SU-DHL-6 (cell line): Measurements from ENCODE around the gene FANCD2.

ENCODE experiments used
- H2AFZ ChIP-seq: fragments of 200-600 bp; sonication (generic); 2 replicates; pipeline ENCODE4 v1.6.1; 2014; ENCODE audit warnings: low read depth, mild to moderate bottlenecking, moderate library complexity, mixed read lengths, antibody characterized with exemption, low read length; ENCODE audit not compliant: severe bottlenecking
- H3F3A ChIP-seq: fragments of 200-600 bp; shearing (Covaris generic); 2 replicates; pipeline ENCODE4 v1.6.0; 2016; ENCODE audit warnings: antibody characterized with exemption, mild to moderate bottlenecking; ENCODE audit not compliant: insufficient read depth
- H3K27ac ChIP-seq: fragments of 200-600 bp; sonication (generic); 2 replicates; pipeline ENCODE4 v1.5.1; 2016; ENCODE audit warnings: low read depth, mild to moderate bottlenecking, low read length, moderate library complexity, mixed read lengths
- H3K27me3 ChIP-seq: fragments of 200-600 bp; sonication (generic), shearing (Covaris generic); 2 replicates; pipeline ENCODE4 v1.6.0; 2014; ENCODE audit warnings: mild to moderate bottlenecking, low read length
- H3K36me3 ChIP-seq: fragments of 200-600 bp; sonication (generic); 2 replicates; pipeline ENCODE4 v1.6.1; 2014; ENCODE audit warnings: mild to moderate bottlenecking, low read length, mixed read lengths
- H3K4me2 ChIP-seq: fragments of 300-600, 200-600 bp; shearing (Covaris generic), sonication (generic); 2 replicates; pipeline ENCODE4 v1.6.0; 2014; ENCODE audit warnings: low read length, low read depth, mild to moderate bottlenecking; ENCODE audit not compliant: poor library complexity, severe bottlenecking
- H3K4me3 ChIP-seq: fragments of 200-600 bp; sonication (generic); 2 replicates; pipeline ENCODE4 v1.5.1; 2014; ENCODE audit warnings: antibody characterized with exemption, low read length, mild to moderate bottlenecking, mixed read lengths; ENCODE audit not compliant: insufficient read depth, poor library complexity, severe bottlenecking
- H3K79me2 ChIP-seq: fragments of 200-600 bp; sonication (generic); 2 replicates; pipeline ENCODE4 v1.6.1; 2014; ENCODE audit warnings: mild to moderate bottlenecking, low read length, moderate library complexity; ENCODE audit not compliant: insufficient read depth
- H3K9ac ChIP-seq: fragments of 200-600 bp; sonication (generic); 2 replicates; pipeline ENCODE4 v1.7.0; 2014; ENCODE audit warnings: mild to moderate bottlenecking, low read length
- H3K9me2 ChIP-seq: fragments of 200-600 bp; sonication (generic); replicated peaks from 2 replicates; pipeline ENCODE4 v1.6.1; 2014; ENCODE audit warnings: low read length; ENCODE audit not compliant: insufficient read depth
- H3K9me3 ChIP-seq: fragments of 200-600 bp; sonication (generic); 2 replicates; pipeline ENCODE4 v1.6.1; 2014; ENCODE audit warnings: low read length, mixed read lengths; ENCODE audit not compliant: insufficient read depth
- H4K20me1 ChIP-seq: fragments of 200-600 bp; sonication (generic); 2 replicates; pipeline ENCODE4 v1.6.1; 2014; ENCODE audit warnings: low read depth, mild to moderate bottlenecking, antibody characterized with exemption, low read length, moderate library complexity, mixed read lengths
- EZH2phosphoT487 ChIP-seq: fragments of 200-600 bp; sonication (generic), shearing (Covaris generic); conservative IDR thresholded peaks from 2 replicates; pipeline ENCODE4 v1.6.1; 2018; ENCODE audit warnings: mild to moderate bottlenecking, antibody characterized with exemption, low read length, moderate library complexity, mixed read lengths
- TF ChIP-seq, protein P1 (sequence below): fragments of 200-600 bp; sonication (generic); IDR thresholded peaks from one replicate; pipeline ENCODE4 v1.5.1; 2017; ENCODE audit warnings: antibody characterized with exemption, mild to moderate bottlenecking, low read length, moderate library complexity; ENCODE audit not compliant: insufficient read depth, poor library complexity, severe bottlenecking

Gene FANCD2

DNA sequence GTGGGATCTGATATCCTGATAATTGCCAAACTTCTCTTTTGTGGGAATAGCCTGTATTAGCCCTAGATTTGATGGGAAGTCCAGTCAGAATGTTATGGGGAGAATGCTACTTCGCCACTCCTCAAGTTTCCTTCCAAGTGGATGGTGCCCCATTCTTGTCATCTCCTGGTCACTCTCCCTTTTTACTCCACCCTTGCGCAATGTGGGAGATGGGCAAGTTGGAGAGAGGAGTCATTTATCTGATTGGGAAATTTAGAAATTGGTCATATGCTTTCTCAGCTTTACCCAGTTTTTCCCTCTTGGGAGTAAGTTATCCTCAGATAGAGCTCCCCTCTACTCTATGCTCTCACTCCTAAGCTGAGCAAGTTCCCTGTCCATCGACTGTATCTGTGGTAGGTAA, 67.4 kb downstream of the FANCD2 start:
- H3K36me3 ChIP-seq: peaks cover 26% of the 10 kb centered on the region
- no peak overlapping the region for H2AFZ ChIP-seq
- no peak overlapping the region for H3K4me3 ChIP-seq
- no peaks in the 10 kb centered on the region for H4K20me1 ChIP-seq
- H3K27ac ChIP-seq: no peak overlapping the region
- H3K27me3 ChIP-seq: no peaks in the 10 kb centered on the region
- no peak for TF ChIP-seq EZH2phosphoT487
- TF ChIP-seq, protein P1, sequence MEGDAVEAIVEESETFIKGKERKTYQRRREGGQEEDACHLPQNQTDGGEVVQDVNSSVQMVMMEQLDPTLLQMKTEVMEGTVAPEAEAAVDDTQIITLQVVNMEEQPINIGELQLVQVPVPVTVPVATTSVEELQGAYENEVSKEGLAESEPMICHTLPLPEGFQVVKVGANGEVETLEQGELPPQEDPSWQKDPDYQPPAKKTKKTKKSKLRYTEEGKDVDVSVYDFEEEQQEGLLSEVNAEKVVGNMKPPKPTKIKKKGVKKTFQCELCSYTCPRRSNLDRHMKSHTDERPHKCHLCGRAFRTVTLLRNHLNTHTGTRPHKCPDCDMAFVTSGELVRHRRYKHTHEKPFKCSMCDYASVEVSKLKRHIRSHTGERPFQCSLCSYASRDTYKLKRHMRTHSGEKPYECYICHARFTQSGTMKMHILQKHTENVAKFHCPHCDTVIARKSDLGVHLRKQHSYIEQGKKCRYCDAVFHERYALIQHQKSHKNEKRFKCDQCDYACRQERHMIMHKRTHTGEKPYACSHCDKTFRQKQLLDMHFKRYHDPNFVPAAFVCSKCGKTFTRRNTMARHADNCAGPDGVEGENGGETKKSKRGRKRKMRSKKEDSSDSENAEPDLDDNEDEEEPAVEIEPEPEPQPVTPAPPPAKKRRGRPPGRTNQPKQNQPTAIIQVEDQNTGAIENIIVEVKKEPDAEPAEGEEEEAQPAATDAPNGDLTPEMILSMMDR: no peak
- H3K9ac ChIP-seq: no peak overlapping the region
- H3K79me2 ChIP-seq: no peaks in the 10 kb centered on the region
- no peaks in the 10 kb centered on the region for H3F3A ChIP-seq
- H3K9me2 ChIP-seq: no peaks in the 10 kb centered on the region
- no peak overlapping the region for H3K4me2 ChIP-seq
- H3K9me3 ChIP-seq: no peaks in the 10 kb centered on the region

DNA sequence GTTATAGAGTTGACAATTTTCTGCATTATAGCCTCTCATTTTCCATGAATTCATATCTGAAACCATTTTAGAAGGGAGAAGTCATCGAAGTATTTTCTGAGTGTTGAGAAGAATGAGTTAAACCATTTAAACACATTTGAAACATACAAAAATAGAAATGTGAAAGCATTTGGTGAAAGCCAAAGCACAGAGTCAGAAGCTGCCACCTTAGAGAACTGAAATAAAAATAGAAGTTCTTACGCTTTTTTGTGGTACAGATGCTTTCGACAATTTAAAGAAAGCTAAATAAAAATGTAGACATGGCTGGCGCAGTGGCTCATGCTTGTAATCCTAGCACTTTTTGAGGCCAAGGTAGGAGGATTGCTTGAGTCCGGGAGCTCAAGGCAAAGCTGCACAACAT, 72.8 kb downstream of the FANCD2 start:
- Histone ChIP-seq H4K20me1 (no peaks in the 10 kb centered on the region; the same call in 1 of the 2 replicates), H3K9me3 (no peaks in the 10 kb centered on the region), H3K9me2 (no peaks in the 10 kb centered on the region), H3K9ac (no peak overlapping the region), H2AFZ (no peak overlapping the region), H3K36me3 (peaks cover 20% of the 10 kb centered on the region), H3K27me3 (no peaks in the 10 kb centered on the region), H3K27ac (no peak overlapping the region), H3K4me2 (no peak overlapping the region), H3K4me3 (no peak overlapping the region), H3K79me2 (no peaks in the 10 kb centered on the region), H3F3A (no peaks in the 10 kb centered on the region)
- no peak for TF ChIP-seq EZH2phosphoT487
- TF ChIP-seq, protein P1: no peak

DNA sequence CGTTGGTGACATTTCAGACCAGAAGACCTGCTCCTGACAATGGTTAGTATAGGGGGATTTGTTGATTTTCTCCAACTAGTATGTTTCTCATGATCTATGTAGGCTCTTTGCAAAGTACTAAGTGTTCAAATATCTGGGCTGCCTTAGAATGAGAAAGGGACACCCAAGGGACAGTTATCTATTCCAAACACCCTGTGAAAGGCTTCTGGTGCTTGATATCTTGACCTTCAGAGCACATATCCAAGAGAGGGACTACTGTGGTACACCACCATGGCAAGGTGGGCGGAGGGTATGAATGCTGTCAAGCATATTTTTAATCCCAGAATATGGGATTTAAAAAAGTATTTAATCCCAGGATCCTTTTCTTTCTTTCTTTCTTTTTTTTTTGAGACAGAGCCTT, 80.7 kb downstream of the FANCD2 start:
- Histone ChIP-seq H3K79me2 (no peaks in the 10 kb centered on the region), H3K4me2 (no peak overlapping the region), H3K9ac (no peak overlapping the region), H3K9me3 (no peaks in the 10 kb centered on the region), H3K36me3 (no peaks in the 10 kb centered on the region), H3F3A (no peaks in the 10 kb centered on the region; the same call in 1 of the 2 replicates), H3K27me3 (no peaks in the 10 kb centered on the region), H3K9me2 (no peaks in the 10 kb centered on the region), H3K4me3 (no peak overlapping the region), H3K27ac (no peak overlapping the region), H2AFZ (no peak overlapping the region), H4K20me1 (no peaks in the 10 kb centered on the region; the same call in 1 of the 2 replicates)
- no peak for TF ChIP-seq EZH2phosphoT487
- TF ChIP-seq, protein P1: no peak

DNA sequence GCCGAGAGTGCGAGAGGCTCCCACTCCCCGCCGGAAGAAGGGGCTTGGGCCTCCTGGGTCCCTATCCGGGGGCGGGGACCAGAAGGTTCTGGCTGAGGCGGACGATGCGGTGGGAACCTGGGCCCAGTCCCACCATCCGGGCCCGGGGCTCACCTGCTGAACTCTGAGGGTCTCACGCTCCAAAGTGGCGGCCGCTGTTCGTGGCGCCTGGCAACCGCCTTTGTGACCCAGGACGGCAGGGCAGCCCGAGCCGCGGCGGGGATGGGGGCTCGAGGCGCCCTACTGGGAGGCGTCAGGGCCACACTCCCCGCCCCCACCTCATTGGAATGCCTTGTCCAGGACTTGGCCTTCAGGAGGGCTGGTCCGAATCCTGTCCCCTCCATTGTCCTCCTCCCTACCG, 81.9 kb downstream of the FANCD2 start, which contains the start of gene FANCD2OS:
Gene FANCD2OS (minus strand): TSS at position 165 of the 400 bp plus-strand sequence. CDS start 3,481 bp downstream, outside the sequence.
- H3K79me2 ChIP-seq: no peaks in the 10 kb centered on the region
- H2AFZ ChIP-seq: no peak within 1 kb of the TSS
- H3K4me3 ChIP-seq: no peak within 1 kb of the TSS
- no peaks in the 10 kb centered on the region for H3K9me2 ChIP-seq
- no peak within 1 kb of the TSS for H3K4me2 ChIP-seq
- no peaks in the 10 kb centered on the region for H3K27me3 ChIP-seq
- H3K9ac ChIP-seq: no peak within 1 kb of the TSS
- no peaks in the 10 kb centered on the region; the same call in 1 of the 2 replicates for H4K20me1 ChIP-seq
- H3F3A ChIP-seq: no peaks in the 10 kb centered on the region; the same call in 1 of the 2 replicates
- H3K36me3 ChIP-seq: no peaks in the 10 kb centered on the region
- TF ChIP-seq, protein P1: no peak
- no peak for TF ChIP-seq EZH2phosphoT487
- no peak within 1 kb of the TSS for H3K27ac ChIP-seq
- no peaks in the 10 kb centered on the region for H3K9me3 ChIP-seq
